ENCODE results near the gene GALNTL6. TPM values are rescaled to one million over a fixed set of nuclear protein-coding genes. Genes with fewer than 3 reads are reported as not detected.

Gene GALNTL6
- total and polyA plus RNA-seq, 3 donors from 2014 or later: 2.9 to 6.2 (median 4.9) TPM

GRCh38 chr4:172514011-172514410 is 700.8 kb downstream of the GALNTL6 start:
- DNase-seq: no peak
- H3K27me3 ChIP-seq: no peaks in the 10 kb centered on the region
- H3K36me3 ChIP-seq (ENCODE audit: low read depth, missing control alignments): no peaks in the 10 kb centered on the region
- no peaks in the 10 kb centered on the region for H3K9me3 ChIP-seq
- no peak overlapping the region for H3K4me3 ChIP-seq
- TF ChIP-seq CTCF (IDR thresholded peaks at IDR 0.05) (no peak), POLR2A (IDR thresholded peaks at IDR 0.05) (no peak)
- H3K4me1 ChIP-seq: no peaks in the 10 kb centered on the region
- H3K27ac ChIP-seq: no peak overlapping the region
- intact Hi-C loops (cut with DNase I; ENCODE audit: low total_unique reads): no loop called here

- H3K4me1 ChIP-seq: no peaks in the 10 kb centered on the region
- no peak for DNase-seq
- intact Hi-C loops (cut with DNase I; ENCODE audit: low total_unique reads): no loop called here
- no peaks in the 10 kb centered on the region for H3K27me3 ChIP-seq
- no peak for TF ChIP-seq CTCF (IDR thresholded peaks at IDR 0.05)
- no peak for TF ChIP-seq POLR2A (IDR thresholded peaks at IDR 0.05)
- no peak overlapping the region for H3K27ac ChIP-seq
- H3K36me3 ChIP-seq (ENCODE audit: low read depth, missing control alignments): no peaks in the 10 kb centered on the region
- H3K4me3 ChIP-seq: no peak overlapping the region
- no peaks in the 10 kb centered on the region for H3K9me3 ChIP-seq
Observed at GRCh38 chr4:172514801-172515200, 701.6 kb downstream of the GALNTL6 start.

- Histone ChIP-seq H3K27ac (no peak overlapping the region), H3K27me3 (no peaks in the 10 kb centered on the region), H3K36me3 (ENCODE audit: low read depth, missing control alignments) (no peaks in the 10 kb centered on the region), H3K4me1 (no peaks in the 10 kb centered on the region), H3K4me3 (no peak overlapping the region), H3K9me3 (no peaks in the 10 kb centered on the region)
- TF ChIP-seq POLR2A (IDR thresholded peaks at IDR 0.05) (no peak), CTCF (IDR thresholded peaks at IDR 0.05) (no peak)
- 65 to 76% methylated on average over 6 to 7 of the region's 7 CpGs for WGBS, 2 donors
- no peak for DNase-seq
- intact Hi-C loops (cut with DNase I; ENCODE audit: low total_unique reads): no loop called here
Observed at GRCh38 chr4:172515266-172515879, 702.2 kb downstream of the GALNTL6 start.

DNA sequence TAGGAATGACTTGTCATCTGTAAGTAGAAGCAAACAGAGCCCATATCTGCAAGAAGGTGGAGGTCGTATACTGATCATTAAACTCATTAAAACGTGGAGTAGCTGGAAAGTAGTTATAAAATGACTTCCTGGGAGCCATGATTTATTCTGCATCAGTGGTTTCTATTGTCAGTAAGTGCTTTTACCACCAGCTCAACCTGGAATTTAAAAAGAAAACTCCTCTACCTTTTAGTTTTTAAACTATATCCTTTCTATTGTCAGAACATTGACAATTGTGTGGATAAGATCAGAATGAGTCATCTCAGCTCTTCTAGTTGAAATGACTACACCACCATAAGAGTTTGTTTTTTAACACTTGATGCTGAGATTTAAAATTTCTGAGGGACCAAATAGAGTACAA is 704.2 kb downstream of the GALNTL6 start:
- Histone ChIP-seq H3K4me3 (no peak overlapping the region), H3K27me3 (no peaks in the 10 kb centered on the region), H3K27ac (no peak overlapping the region), H3K36me3 (ENCODE audit: low read depth, missing control alignments) (no peaks in the 10 kb centered on the region), H3K4me1 (no peaks in the 10 kb centered on the region), H3K9me3 (no peaks in the 10 kb centered on the region)
- no peak for DNase-seq
- no peak for TF ChIP-seq POLR2A (IDR thresholded peaks at IDR 0.05)
- TF ChIP-seq CTCF (IDR thresholded peaks at IDR 0.05): no peak
- intact Hi-C loops (cut with DNase I; ENCODE audit: low total_unique reads): no loop called here
- WGBS, 2 donors: 48 to 49% methylated on average over 2 of the region's 2 CpGs

GRCh38 chr4:172521248-172521647 is 708.0 kb downstream of the GALNTL6 start:
- H3K27ac ChIP-seq: no peak overlapping the region
- DNase-seq: no peak
- H3K27me3 ChIP-seq: no peaks in the 10 kb centered on the region
- intact Hi-C loops (cut with DNase I; ENCODE audit: low total_unique reads): no loop called here
- no peaks in the 10 kb centered on the region for H3K36me3 ChIP-seq (ENCODE audit: low read depth, missing control alignments)
- WGBS, 2 donors: 86 to 92% methylated on average over 1 of the region's 1 CpG
- no peaks in the 10 kb centered on the region for H3K4me1 ChIP-seq
- TF ChIP-seq CTCF (IDR thresholded peaks at IDR 0.05): no peak
- TF ChIP-seq POLR2A (IDR thresholded peaks at IDR 0.05): no peak
- H3K4me3 ChIP-seq: no peak overlapping the region
- H3K9me3 ChIP-seq: no peaks in the 10 kb centered on the region

Measured in testis (tissue), 3 donors.